Mammary epithelial cell (primary cell): ENCODE measurements around the gene NCSTN.

Experiments used
- CTCF ChIP-seq, 2 donors: IDR thresholded peaks in 1 of 2; conservative IDR thresholded peaks in 1 of 2; 2 replicates each; pipeline ENCODE4 v1.5.1; 2011 to 2012; ENCODE audit warnings: inconsistent platforms in 2 of 2, low read length in 2 of 2, mild to moderate bottlenecking in 2 of 2, control low read depth in 1 of 2, low read depth in 1 of 2; ENCODE audit not compliant: insufficient read depth in 1 of 2; ENCODE audit errors: extremely low read depth in 1 of 2
- EZH2 ChIP-seq: IDR thresholded peaks from 2 replicates; pipeline ENCODE4 v1.6.1; 2012; ENCODE audit warnings: low read length, inconsistent platforms, borderline replicate concordance

- TF ChIP-seq CTCF (conservative IDR thresholded peaks at IDR 0.05 in 1 of 2, IDR thresholded peaks at IDR 0.05 in 1 of 2; ENCODE audit: extremely low read depth in 1 of 2, insufficient read depth in 1 of 2, low read depth in 1 of 2, low read length in 2 of 2) (no peak), EZH2 (no peak)
Observed at GRCh38 chr1:160309571-160309970, 33.6 kb upstream of the NCSTN start.
